OCI-LY7 (cell line): Measurements from ENCODE around the gene CTRB1. TPM values are rescaled to one million over a fixed set of nuclear protein-coding genes. Genes with fewer than 3 reads are reported as not detected.

Experiments
- BruUV-seq: library from RNA; stranded (reverse); fragments of 400-500 nt; replicated peaks from 2 replicates; lab custom pipeline; 2021; lab: Mats Ljungman, UMichigan
- CTCF ChIA-PET: fragments of 300-600 bp; sonication (Branson Sonifier 250); formaldehyde crosslinking; loops from one replicate; lab custom pipeline; 2022; ENCODE audit warnings: antibody characterized with exemption; ENCODE audit not compliant: unreplicated experiment; lab: Charles Lee
- POLR2A ChIA-PET: fragments of 300-600 bp; sonication (Branson Sonifier 250); formaldehyde crosslinking; loops from one replicate; lab custom pipeline; 2022; ENCODE audit warnings: antibody characterized with exemption; lab: Charles Lee
- DNase-seq: peaks from one replicate; pipeline ENCODE4 v3.0.0-alpha.2; 2015; ENCODE audit warnings: low spot score
- H2AFZ ChIP-seq: fragments of 200-600 bp; sonication (generic), shearing (Covaris generic); 2 replicates; pipeline ENCODE4 v1.6.1; 2014; ENCODE audit warnings: mild to moderate bottlenecking, antibody characterized with exemption, low read length, moderate library complexity
- H3K27ac ChIP-seq: fragments of 200-600 bp; sonication (generic); 2 replicates; pipeline ENCODE4 v1.5.1; 2014; ENCODE audit warnings: mixed run types, low read depth, mild to moderate bottlenecking, moderate library complexity, low read length, inconsistent platforms; ENCODE audit not compliant: poor library complexity, severe bottlenecking
- H3K36me3 ChIP-seq: fragments of 200-600 bp; sonication (generic); 2 replicates; pipeline ENCODE4 v1.6.1; 2014; ENCODE audit warnings: mild to moderate bottlenecking, antibody characterized with exemption, low read length, moderate library complexity, mixed read lengths; ENCODE audit not compliant: insufficient read depth
- H3K4me1 ChIP-seq: fragments of 200-600 bp; sonication (generic); 2 replicates; pipeline ENCODE4 v1.5.1; 2014; ENCODE audit warnings: mild to moderate bottlenecking, low read length; ENCODE audit not compliant: insufficient read depth, poor library complexity, severe bottlenecking
- H3K4me2 ChIP-seq: fragments of 200-600 bp; sonication (generic); 2 replicates; pipeline ENCODE4 v1.6.1; 2014; ENCODE audit warnings: mild to moderate bottlenecking, low read length
- H3K4me3 ChIP-seq: fragments of 200-600 bp; sonication (generic); 2 replicates; pipeline ENCODE4 v1.5.1; 2014; ENCODE audit warnings: mild to moderate bottlenecking, low read depth, low read length; ENCODE audit not compliant: poor library complexity, severe bottlenecking
- H3K79me2 ChIP-seq: fragments of 200-600 bp; sonication (generic); 2 replicates; pipeline ENCODE4 v1.6.1; 2016; ENCODE audit warnings: low read depth, mild to moderate bottlenecking, low read length, moderate library complexity, mixed read lengths; ENCODE audit not compliant: insufficient read depth
- H3K9me2 ChIP-seq: fragments of 200-600 bp; sonication (generic); 2 replicates; pipeline ENCODE4 v1.6.1; 2016; ENCODE audit warnings: mild to moderate bottlenecking, low read length, mixed read lengths; ENCODE audit not compliant: insufficient read depth
- H3K9me3 ChIP-seq: fragments of 200-600 bp; sonication (generic); 2 replicates; pipeline ENCODE4 v1.6.1; 2014; ENCODE audit warnings: mild to moderate bottlenecking, mixed run types, low read length, mixed read lengths
- H4K20me1 ChIP-seq: fragments of 200-600 bp; sonication (generic); 2 replicates; pipeline ENCODE4 v1.6.1; 2014; ENCODE audit warnings: mild to moderate bottlenecking, antibody characterized with exemption, low read length, moderate library complexity, mixed read lengths; ENCODE audit not compliant: insufficient read depth
- CTCF ChIP-seq: fragments of 200-600 bp; sonication (generic); conservative IDR thresholded peaks from 2 replicates; pipeline ENCODE4 v1.5.1; 2014; ENCODE audit warnings: mild to moderate bottlenecking, antibody characterized with exemption, low read length, moderate library complexity, mixed read lengths
- EZH2phosphoT487 ChIP-seq: fragments of 200-600 bp; sonication (generic); IDR thresholded peaks from 2 replicates; pipeline ENCODE4 v1.6.1; 2018; ENCODE audit warnings: low read depth, borderline replicate concordance, mild to moderate bottlenecking, mixed run types, antibody characterized with exemption, low read length, moderate library complexity, mixed read lengths
- intact Hi-C: fragments of 100-400 bp; cut with micrococcal nuclease; formaldehyde crosslinking; loops from one replicate; pipeline ENCODE4 v1.10.0; 2022; ENCODE audit not compliant: unreplicated experiment
- total RNA-seq, 2 experiments: library from RNA; depleted of rRNA in 1 of 2; stranded (reverse); fragments of >200 nt in 1 of 2; shearing (Covaris generic) in 1 of 2; gene quantifications; 2 replicates each; pipeline ENCODE4 v1.2.3, GENCODE V29; 2014 to 2022

The CTRB1 gene
- total RNA-seq, 2 experiments from 2014 or later: not detected

- Histone ChIP-seq H3K4me3 (no peak overlapping the region), H3K9me3 (no peaks in the 10 kb centered on the region), H3K79me2 (no peaks in the 10 kb centered on the region), H3K9me2 (no peaks in the 10 kb centered on the region), H3K27ac (no peak overlapping the region), H3K4me1 (no peaks in the 10 kb centered on the region), H4K20me1 (no peaks in the 10 kb centered on the region), H3K36me3 (no peaks in the 10 kb centered on the region), H3K4me2 (no peak overlapping the region), H2AFZ (no peak overlapping the region)
- BruUV-seq: no TSS peak
- no peak for DNase-seq
- TF ChIP-seq EZH2phosphoT487: no peak
- no peak for TF ChIP-seq CTCF
- intact Hi-C loops: loop anchor here (5.0 kb wide), 2 partner anchors 32 to 533 kb away; no protein-coding TSS in a partner anchor
- ChIA-PET CTCF (no interaction called here), POLR2A (no interaction called here)
These were observed 10.6 kb downstream of the CTRB1 start for GRCh38 chr16:75229172-75230031.

- no peaks in the 10 kb centered on the region for H3K9me3 ChIP-seq
- no peaks in the 10 kb centered on the region for H4K20me1 ChIP-seq
- no peak for TF ChIP-seq CTCF
- TF ChIP-seq EZH2phosphoT487: no peak
- H3K9me2 ChIP-seq: no peaks in the 10 kb centered on the region
- ChIA-PET CTCF (no interaction called here), POLR2A (interaction anchor here (0.5 to 1.1 kb wide), 3 partner anchors 10 to 606 kb away, joined by 3 to 5 read pairs (median 4); no protein-coding TSS in a partner anchor)
- no peak overlapping the region for H3K4me3 ChIP-seq
- H3K79me2 ChIP-seq: no peaks in the 10 kb centered on the region
- no peaks in the 10 kb centered on the region for H3K36me3 ChIP-seq
- intact Hi-C loops: loop anchor here (5.0 kb wide), 2 partner anchors 33 to 532 kb away; no protein-coding TSS in a partner anchor
- no TSS peak for BruUV-seq
- no peak overlapping the region for H3K27ac ChIP-seq
- H3K4me1 ChIP-seq: no peaks in the 10 kb centered on the region
- no peak overlapping the region for H2AFZ ChIP-seq
- DNase-seq: no peak
- H3K4me2 ChIP-seq: no peak overlapping the region
These were observed 11.8 kb downstream of the CTRB1 start for GRCh38 chr16:75230471-75231110.
